GM19463 (cell line): Measurements from ENCODE around the gene ZBTB7C.

Source experiments
- ATAC-seq: cut with Tn5 transposase; IDR thresholded peaks from one replicate; pipeline ENCODE4 v1.9.1; 2021; ENCODE audit warnings: mild to moderate bottlenecking, moderate library complexity; ENCODE audit not compliant: unreplicated experiment

The ZBTB7C gene

DNA sequence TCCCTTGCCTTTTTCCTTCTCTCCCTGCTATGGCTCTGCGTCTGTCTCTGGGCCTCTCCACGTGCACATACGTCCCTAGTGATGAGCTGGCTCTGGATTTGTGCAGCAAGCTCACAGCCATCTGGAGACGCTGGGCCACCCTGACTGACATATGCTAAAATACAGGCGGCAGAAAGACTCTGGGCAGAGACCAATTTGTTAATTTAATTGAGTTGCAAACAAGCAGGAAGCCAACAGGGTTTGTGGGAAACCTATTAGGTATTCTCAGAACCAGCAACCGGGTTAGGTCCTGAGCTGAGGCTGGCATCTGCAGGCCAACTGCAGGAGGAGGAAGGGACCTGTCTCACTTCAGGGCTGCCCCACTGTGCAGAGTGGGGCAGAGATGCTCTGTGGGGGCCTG lies 425.2 kb downstream of the ZBTB7C start:
- no peak for ATAC-seq

DNA sequence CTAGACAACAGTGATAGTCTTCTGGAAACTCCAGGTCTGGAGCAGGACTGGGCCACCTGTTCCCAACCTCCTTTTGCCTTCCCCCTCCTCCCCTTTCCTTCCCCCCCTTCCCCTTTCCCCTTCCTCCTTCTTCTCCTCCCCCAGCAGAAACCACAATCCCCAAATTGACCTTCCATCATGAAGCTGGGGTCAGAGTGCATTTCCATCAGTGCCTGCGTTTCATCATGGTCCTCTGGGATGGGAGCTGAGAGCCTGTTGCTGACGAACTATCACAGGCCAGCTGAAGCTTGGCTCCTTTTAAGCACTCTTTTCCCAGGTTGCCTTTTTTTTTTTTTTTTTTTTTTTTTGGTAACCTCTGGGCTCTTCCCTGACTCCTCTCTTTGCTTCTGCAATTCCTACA lies 426.1 kb downstream of the ZBTB7C start:
- ATAC-seq = no peak

DNA sequence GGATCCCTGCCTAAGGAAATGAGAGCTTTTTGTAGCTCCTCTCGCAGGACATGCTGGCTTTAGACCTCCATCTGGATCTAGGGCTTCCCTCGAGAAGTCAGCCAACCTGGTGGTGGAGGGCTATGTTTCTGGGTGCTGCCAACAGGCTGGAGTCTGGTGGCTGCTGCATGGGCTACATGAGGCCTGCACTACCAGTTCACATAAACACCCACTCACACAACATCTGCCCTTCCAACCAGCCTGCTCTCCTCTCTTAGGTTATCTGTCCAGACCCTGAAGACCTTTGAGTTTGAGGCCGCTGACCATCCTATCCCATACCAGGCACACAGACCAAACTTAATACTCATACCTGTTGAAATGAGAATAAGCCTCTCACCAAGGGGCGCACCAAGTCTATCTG lies 427.4 kb downstream of the ZBTB7C start:
- no peak for ATAC-seq

DNA sequence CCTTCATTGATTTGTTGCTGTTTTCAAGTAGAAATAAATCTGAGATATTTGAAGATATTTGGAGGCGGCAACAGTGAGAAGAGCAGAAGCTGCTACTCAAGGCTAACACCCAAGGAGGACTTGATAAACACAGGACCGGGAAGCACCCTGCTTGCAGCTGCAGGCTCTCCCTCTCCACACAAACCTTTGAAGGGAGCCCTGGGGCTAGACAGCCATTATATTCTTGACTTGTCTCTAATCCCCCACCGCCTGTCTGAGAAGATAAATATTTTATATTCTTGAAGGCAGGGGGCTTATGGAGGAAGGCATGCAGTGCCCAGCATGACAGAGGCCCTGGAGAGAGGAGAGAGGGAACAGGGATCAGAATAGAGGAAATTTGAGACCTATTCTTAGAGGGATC lies 427.9 kb downstream of the ZBTB7C start:
- ATAC-seq = no peak

DNA sequence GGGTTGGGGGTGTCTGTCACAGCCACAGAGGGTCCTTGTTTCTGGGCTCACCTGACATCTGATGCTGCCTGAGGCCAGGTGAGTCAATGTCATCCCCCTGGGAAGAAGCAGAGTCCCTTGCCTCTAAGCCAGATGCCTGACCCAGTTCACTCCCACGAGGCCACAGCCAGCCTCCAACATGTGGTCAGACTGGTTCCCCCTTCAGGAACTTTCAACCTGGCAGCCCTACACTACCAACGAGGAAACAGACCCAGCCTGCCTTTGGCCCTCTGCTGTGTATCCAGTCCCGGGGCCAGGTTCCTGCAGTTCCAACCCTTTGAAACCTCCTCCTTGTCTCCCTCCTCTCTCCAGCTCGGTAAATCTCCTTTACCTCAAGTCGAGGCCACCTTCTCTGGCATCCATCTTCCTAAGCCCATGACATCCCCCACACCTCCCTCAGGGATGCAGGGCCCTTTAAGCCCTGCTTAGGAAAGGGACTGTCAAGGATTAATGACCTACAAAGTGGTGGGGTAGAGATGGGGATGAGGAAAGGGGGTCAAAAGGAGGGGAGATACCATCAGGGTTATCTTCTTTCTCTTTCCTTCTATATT lies 429.5 kb downstream of the ZBTB7C start:
- ATAC-seq = no peak

DNA sequence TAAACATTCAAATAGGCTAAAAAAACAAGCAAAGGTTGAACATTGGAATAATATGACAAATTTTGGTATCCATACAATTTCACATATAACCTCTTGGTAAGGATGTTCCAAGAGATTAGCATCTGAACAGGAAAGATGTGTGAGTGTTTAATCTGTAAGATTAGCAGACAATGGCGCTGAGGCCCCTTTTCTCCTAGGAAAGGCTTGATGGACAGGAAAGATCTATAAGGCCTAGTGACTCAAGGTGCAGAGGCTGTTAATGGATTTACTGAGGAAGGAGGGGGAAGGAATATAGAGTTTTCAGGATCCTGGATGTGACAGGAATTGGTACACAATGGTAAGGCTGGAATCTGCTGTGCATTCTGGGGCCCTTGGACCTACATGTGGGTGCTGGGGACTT lies 430.6 kb downstream of the ZBTB7C start:
- ATAC-seq = no peak

DNA sequence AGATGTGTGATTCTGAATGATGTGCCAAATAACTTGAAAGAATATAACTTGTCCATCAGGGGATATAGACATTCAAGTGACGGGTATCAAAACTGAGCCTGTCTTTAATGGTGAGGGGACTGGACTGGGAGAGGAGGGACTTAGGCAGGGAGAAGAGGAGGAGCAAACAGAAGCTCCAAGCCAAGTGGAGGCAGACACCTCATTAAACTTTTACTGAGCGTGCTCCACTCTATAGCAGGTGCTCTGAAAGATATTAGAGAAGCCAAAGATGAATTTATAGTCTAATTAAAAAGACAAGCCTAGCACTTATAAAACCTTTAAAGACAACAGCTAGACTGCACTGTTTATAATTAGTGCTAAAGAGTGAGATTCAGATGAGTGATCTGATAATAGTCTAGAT lies 431.0 kb downstream of the ZBTB7C start:
- ATAC-seq = no peak
